Subcutaneous abdominal adipose tissue (tissue), 5 donors: ENCODE data around the gene PCDHGA2.

Source experiments
- H3K27ac ChIP-seq: one replicate; pipeline ENCODE4 v1.7.0; 2013; ENCODE audit warnings: low read depth, mild to moderate bottlenecking, inconsistent platforms, low read length, moderate library complexity
- H3K27me3 ChIP-seq, 5 donors: one replicate each; pipeline ENCODE4 v1.7.0; 2013; ENCODE audit warnings: low read length in 5 of 5, inconsistent platforms in 1 of 5; ENCODE audit not compliant: control insufficient read depth in 5 of 5, insufficient read depth in 4 of 5
- H3K36me3 ChIP-seq, 5 donors: one replicate each; pipeline ENCODE4 v1.7.0; 2013; ENCODE audit warnings: low read length in 5 of 5; ENCODE audit not compliant: control insufficient read depth in 5 of 5, insufficient read depth in 5 of 5
- H3K4me1 ChIP-seq, 5 donors: one replicate each; pipeline ENCODE4 v1.7.0; 2013; ENCODE audit warnings: low read length in 5 of 5, mild to moderate bottlenecking in 3 of 5, moderate library complexity in 1 of 5; ENCODE audit not compliant: control insufficient read depth in 5 of 5, insufficient read depth in 5 of 5
- H3K4me3 ChIP-seq, 5 donors: one replicate each; pipeline ENCODE4 v1.7.0; 2013; ENCODE audit warnings: low read length in 5 of 5, low read depth in 1 of 5
- H3K9ac ChIP-seq, 5 donors: one replicate each; pipeline ENCODE4 v1.7.0; 2013; ENCODE audit warnings: low read length in 5 of 5, mild to moderate bottlenecking in 4 of 5, moderate library complexity in 3 of 5
- H3K9me3 ChIP-seq, 5 donors: one replicate each; pipeline ENCODE4 v1.7.0; 2013; ENCODE audit warnings: low read length in 5 of 5; ENCODE audit not compliant: control insufficient read depth in 5 of 5
- donor health status: healthy.
- donor health status: healthy.
- donor health status: healthy.
- donor health status: healthy.
- donor health status: healthy.

PCDHGA2 gene

GRCh38 chr5:141360685-141361084 lies 22.1 kb downstream of the PCDHGA2 start:
- peak overlapping the region; percentile 18 to 63 (median 47) for H3K4me3 ChIP-seq
- no peak overlapping the region for H3K9ac ChIP-seq
- no peaks in the 10 kb centered on the region for H3K36me3 ChIP-seq
- H3K4me1 ChIP-seq: peaks cover 0 to 3% (median 0%) of the 10 kb centered on the region in 5 donors
- no peak overlapping the region for H3K27ac ChIP-seq
- peaks cover 0 to 15% (median 5%) of the 10 kb centered on the region in 5 donors for H3K27me3 ChIP-seq
- H3K9me3 ChIP-seq: peaks cover 57 to 88% (median 79%) of the 10 kb centered on the region in 5 donors

- Histone ChIP-seq H3K36me3 (no peaks in the 10 kb centered on the region), H3K9me3 (peaks cover 48 to 79% (median 74%) of the 10 kb centered on the region in 5 donors), H3K27me3 (peaks cover 0 to 16% (median 11%) of the 10 kb centered on the region in 5 donors), H3K4me3 (peak overlapping the region in 3 of 5 donors; percentile 20 to 49 (median 38)), H3K9ac (no peak overlapping the region), H3K27ac (no peak overlapping the region), H3K4me1 (peaks cover 0 to 3% (median 0%) of the 10 kb centered on the region in 5 donors)
Observed at GRCh38 chr5:141362719-141363118, 24.2 kb downstream of the PCDHGA2 start.

GRCh38 chr5:141363952-141364660 lies 25.5 kb downstream of the PCDHGA2 start, which contains the start of gene PCDHGA5:
TSS of gene PCDHGA5 (plus strand) at chr5:141364162. CDS start at chr5:141364331, 169 bp downstream.
- H3K36me3 ChIP-seq: no peaks in the 10 kb centered on the region
- H3K27me3 ChIP-seq: peaks cover 0 to 16% (median 11%) of the 10 kb centered on the region in 5 donors
- H3K4me3 ChIP-seq: peak within 1 kb of the TSS; percentile 46 to 61 (median 50)
- peaks cover 0 to 3% (median 0%) of the 10 kb centered on the region in 5 donors for H3K4me1 ChIP-seq
- no peak within 1 kb of the TSS for H3K27ac ChIP-seq
- no peak within 1 kb of the TSS for H3K9ac ChIP-seq
- H3K9me3 ChIP-seq: peaks cover 46 to 76% (median 68%) of the 10 kb centered on the region in 5 donors

- Histone ChIP-seq H3K27me3 (peaks cover 0 to 17% (median 11%) of the 10 kb centered on the region in 5 donors), H3K9me3 (peaks cover 48 to 77% (median 67%) of the 10 kb centered on the region in 5 donors), H3K27ac (no peak overlapping the region)
Observed at GRCh38 chr5:141366016-141366896, 27.7 kb downstream of the PCDHGA2 start.

GRCh38 chr5:141369994-141370848 lies 31.7 kb downstream of the PCDHGA2 start, which contains the start of gene PCDHGB3:
TSS of gene PCDHGB3 (plus strand) at chr5:141370242. CDS start at chr5:141370395, 153 bp downstream.
- Histone ChIP-seq H3K27me3 (peaks cover 0 to 19% (median 16%) of the 10 kb centered on the region in 5 donors), H3K9me3 (peaks cover 52 to 77% (median 70%) of the 10 kb centered on the region in 5 donors), H3K4me3 (peak within 1 kb of the TSS; percentile 41 to 74 (median 54)), H3K27ac (no peak within 1 kb of the TSS), H3K4me1 (peaks cover 0 to 5% (median 0%) of the 10 kb centered on the region in 5 donors), H3K36me3 (no peaks in the 10 kb centered on the region), H3K9ac (no peak within 1 kb of the TSS)

More at GRCh38 chr5:141366016-141366896, 27.7 kb downstream of the PCDHGA2 start:
- peak overlapping the region in 4 of 5 donors; percentile 13 to 61 (median 32) for H3K4me3 ChIP-seq
- H3K9ac ChIP-seq: no peak overlapping the region
- H3K36me3 ChIP-seq: no peaks in the 10 kb centered on the region
- H3K4me1 ChIP-seq: peaks cover 0 to 5% (median 0%) of the 10 kb centered on the region in 5 donors

- no peak overlapping the region for H3K9ac ChIP-seq
- H3K4me3 ChIP-seq: peak overlapping the region; percentile 32 to 58 (median 54)
- no peak overlapping the region for H3K27ac ChIP-seq
- H3K36me3 ChIP-seq: no peaks in the 10 kb centered on the region
- peaks cover 48 to 76% (median 68%) of the 10 kb centered on the region in 5 donors for H3K9me3 ChIP-seq
- peaks cover 0 to 5% (median 0%) of the 10 kb centered on the region in 5 donors for H3K4me1 ChIP-seq
- H3K27me3 ChIP-seq: peaks cover 0 to 11% (median 9%) of the 10 kb centered on the region in 5 donors
Observed at GRCh38 chr5:141371572-141372475, 33.3 kb downstream of the PCDHGA2 start.

GRCh38 chr5:141373673-141374317 lies 35.2 kb downstream of the PCDHGA2 start, which contains the start of gene PCDHGA6:
TSS of gene PCDHGA6 (plus strand) at chr5:141373891. CDS start at chr5:141374084, 193 bp downstream.
- Histone ChIP-seq H3K4me1 (peaks cover 0 to 5% (median 0%) of the 10 kb centered on the region in 5 donors), H3K9me3 (peaks cover 53 to 80% (median 78%) of the 10 kb centered on the region in 5 donors), H3K9ac (no peak within 1 kb of the TSS), H3K27ac (no peak within 1 kb of the TSS), H3K36me3 (no peaks in the 10 kb centered on the region), H3K4me3 (peak within 1 kb of the TSS; percentile 45 to 68 (median 59)), H3K27me3 (peaks cover 0 to 11% (median 9%) of the 10 kb centered on the region in 5 donors)

GRCh38 chr5:141374627-141375026 lies 36.1 kb downstream of the PCDHGA2 start:
- Histone ChIP-seq H3K36me3 (no peaks in the 10 kb centered on the region), H3K4me3 (peak overlapping the region; percentile 45 to 68 (median 59)), H3K9ac (no peak overlapping the region), H3K27ac (no peak overlapping the region), H3K27me3 (peaks cover 0 to 11% (median 9%) of the 10 kb centered on the region in 5 donors), H3K9me3 (peaks cover 53 to 82% (median 77%) of the 10 kb centered on the region in 5 donors), H3K4me1 (peaks cover 0 to 5% (median 0%) of the 10 kb centered on the region in 5 donors)
